ENCODE data around the gene ZNRF1.
"Not testable (repeated sequence)": the region's sequence is repeated elsewhere in the genome, so short reads cannot be mapped to it uniquely, and the experiment has no call there.

ZNRF1 gene

GRCh38 chr16:75002474-75002873, 3.6 kb downstream of the ZNRF1 start:
- DNase-seq (ENCODE audit: low spot score): no peak

DNA sequence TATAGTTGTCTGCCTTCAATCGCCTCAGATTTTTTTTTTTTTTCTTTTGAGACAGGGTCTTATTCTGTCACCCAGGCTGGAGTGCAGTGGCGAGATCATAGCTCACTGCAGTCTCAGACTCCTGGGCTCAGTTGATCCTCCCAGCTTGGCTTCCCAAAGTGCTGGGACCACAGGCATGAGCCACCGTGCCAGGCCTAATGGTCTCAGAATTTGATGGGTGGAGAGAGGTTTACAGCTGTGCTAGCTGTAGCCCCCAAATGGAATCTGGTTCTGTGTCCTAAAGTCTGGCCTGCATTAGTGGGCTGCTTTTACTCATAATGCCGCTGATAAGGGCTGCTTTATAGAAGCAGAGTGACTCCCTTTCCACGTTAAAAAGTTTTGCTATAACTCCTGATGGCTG, 5.1 kb downstream of the ZNRF1 start:
- DNase-seq (ENCODE audit: low spot score): no peak

- DNase-seq (ENCODE audit: low spot score): no peak
Measured at GRCh38 chr16:75004460-75004859, 5.6 kb downstream of the ZNRF1 start.

- no peak for DNase-seq (ENCODE audit: low spot score)
Measured at GRCh38 chr16:75005697-75006096, 6.9 kb downstream of the ZNRF1 start.

GRCh38 chr16:75007443-75007842, 8.6 kb downstream of the ZNRF1 start:
- DNase-seq (ENCODE audit: low spot score): no peak

DNA sequence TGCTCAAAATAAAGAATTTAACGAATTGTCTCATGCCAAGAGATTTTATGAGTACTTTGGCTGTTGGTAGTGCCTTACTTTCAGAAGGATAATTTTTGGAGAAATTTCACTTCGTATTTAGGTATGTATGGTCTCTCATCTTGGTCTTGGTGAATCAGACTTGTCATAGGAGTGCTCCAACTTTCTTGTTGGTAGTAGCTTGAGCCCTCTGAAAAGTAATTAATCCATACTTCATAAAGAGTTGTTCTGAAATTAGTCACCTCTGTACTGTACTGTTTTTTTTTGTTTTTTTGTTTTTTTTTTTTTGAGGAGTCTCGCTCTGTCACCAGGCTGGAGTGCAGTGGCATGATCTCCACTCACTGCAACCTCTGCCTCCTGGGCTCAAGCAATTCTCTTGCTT, 11.6 kb downstream of the ZNRF1 start:
- no peak for DNase-seq (ENCODE audit: low spot score)

DNA sequence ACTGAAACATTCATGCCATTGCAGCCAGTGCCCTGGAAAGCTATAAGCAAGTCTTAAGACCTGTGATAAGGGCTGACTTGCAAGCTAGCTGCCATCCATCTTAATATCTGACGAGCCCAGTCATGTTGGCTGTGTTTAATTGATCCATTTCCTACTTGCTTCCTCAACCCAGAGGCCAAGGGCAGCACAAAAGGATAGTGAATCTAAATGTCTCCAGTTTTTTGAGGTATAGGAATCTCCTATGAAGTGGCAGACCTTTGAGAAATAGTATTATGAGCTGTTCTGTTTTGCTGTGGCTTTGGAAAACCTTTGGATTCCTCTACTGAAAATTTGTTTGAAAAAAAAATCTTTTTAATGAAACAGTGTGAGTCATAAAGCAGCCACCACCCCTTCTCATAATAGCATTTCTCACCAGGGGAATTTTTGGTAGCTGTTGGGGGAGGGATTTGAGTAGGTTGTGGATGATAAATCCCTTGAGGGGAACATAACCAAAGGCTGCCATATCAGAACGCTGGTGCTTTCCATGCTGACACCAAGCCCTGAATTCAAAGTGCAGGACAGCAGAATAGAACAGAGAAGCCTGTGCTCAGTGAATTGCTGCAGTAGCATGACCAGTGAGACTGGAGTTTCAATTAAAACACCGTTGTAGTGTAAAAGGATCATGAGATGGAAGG, 12.9 kb downstream of the ZNRF1 start:
- peak; percentile 20 for DNase-seq (ENCODE audit: low spot score)

GRCh38 chr16:75012380-75013081, 13.7 kb downstream of the ZNRF1 start:
- DNase-seq (ENCODE audit: low spot score): peak; percentile 25

DNA sequence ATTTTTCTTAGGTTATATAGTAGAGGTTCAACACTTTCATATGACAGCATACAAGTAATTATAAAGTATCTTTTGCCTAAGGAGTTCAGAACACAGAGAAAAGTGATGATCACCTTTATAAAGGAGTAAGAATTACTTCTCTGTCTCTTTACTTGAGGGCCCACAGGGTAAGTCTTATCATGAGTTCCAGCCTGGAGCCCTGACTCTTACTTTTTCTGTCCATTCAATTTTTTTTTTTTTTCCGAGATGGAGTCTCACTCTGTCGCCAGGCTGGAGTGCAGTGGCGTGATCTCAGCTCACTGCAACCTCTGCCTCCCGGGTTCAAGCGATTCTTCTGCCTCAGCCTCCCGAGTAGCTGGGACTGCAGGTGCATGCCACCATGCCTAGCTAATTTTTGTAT, 14.3 kb downstream of the ZNRF1 start:
- DNase-seq (ENCODE audit: low spot score): not testable (repeated sequence)

DNA sequence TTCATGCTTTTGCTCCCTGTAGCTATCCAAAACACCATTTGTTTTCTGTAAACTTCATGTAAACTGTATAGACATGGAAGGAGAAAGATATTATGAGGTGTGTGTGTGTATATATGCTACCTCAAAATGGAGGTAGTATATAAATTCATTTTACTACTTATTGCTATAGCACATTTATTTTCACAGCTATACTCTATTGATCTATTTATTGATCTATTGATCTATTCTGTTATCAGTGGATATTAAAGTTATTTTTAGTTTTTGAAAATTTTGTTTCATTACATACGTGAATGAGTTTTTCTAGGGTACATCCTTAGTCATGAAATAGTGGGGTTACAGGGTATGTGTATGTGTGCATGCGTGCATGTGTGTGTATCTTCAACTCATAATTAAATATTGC, 15.5 kb downstream of the ZNRF1 start:
- DNase-seq (ENCODE audit: low spot score): no peak

- not testable (repeated sequence) for DNase-seq (ENCODE audit: low spot score)
Measured at GRCh38 chr16:75016451-75017081, 17.7 kb downstream of the ZNRF1 start.

DNA sequence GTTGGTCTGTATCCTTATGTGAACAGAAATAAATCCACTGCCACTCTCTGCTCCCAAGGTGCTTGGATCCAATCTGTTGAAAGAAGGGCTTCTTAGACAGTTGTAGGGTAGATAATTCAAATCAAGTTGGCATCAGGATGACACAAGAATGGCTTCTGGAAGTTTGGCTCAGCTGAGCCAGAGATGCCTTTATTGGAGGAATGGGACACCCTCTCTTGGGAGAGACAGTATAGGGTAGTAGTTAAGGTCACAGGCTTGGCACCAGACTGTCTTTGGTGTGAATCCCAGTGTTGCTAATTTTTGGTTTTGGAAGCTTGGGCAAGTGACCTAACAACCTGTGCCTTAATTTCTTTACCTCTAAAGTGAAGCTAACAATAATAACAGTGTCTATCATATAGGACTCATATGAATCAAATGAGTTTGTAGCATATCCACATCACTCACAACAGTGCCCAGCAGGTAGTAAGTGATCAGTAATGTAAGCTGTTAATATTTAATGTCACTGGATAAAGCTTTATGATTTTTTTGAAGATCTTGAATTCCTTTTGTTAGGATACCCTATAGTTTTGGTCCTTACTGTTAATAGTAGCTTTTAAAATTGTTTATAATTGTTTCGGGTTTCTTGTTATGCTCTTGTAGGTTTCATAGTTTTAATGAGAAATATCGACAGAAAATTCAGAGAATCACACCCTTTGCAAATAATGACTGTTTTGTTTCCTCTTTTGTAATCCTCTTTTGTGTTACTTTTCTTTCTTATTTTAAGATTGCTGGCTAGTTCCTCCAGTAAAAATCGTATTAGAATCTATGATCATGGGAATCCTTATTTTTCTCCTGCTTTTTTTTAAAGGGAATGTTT, 19.1 kb downstream of the ZNRF1 start:
- DNase-seq (ENCODE audit: low spot score): no peak

DNA sequence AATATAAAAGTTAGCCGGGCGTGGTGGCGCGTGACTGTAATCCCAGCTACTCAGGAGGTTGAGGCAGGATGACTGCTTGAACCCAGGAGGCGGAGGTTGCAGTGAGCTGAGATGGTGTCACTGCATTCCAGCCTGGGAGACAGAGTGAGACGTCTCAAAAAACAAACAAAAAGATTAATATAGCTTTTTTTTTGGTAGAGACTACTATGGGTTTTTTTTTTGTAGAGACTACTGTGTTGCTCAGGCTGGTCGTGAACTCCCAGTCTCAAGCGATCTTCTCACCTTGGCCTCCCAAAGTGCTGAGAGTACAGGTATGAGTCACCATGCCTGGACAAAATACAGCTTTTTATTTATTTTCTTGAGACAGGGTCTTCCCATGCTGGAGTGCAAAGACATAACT, 20.2 kb downstream of the ZNRF1 start:
- no peak for DNase-seq (ENCODE audit: low spot score)

DNA sequence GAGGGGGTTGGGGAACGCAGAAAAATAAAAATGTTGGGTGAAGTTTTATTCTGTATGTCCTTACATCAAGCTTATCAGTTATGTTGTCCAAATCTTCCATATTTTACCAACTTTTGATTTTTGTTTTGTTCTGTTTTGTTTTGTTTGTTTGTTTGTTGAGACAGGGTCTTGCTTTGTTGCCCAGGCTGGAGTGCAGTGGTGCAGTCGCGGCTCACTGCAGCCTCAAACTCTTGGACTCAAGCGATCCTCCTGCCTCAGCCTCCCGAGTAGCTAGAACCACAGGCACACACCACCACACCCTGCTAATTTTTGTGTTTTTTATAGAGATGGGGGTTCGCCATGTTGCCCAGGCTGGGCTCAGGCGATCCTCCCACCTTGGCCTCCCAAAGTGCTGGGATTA, 20.8 kb downstream of the ZNRF1 start:
- DNase-seq (ENCODE audit: low spot score): no peak

DNA sequence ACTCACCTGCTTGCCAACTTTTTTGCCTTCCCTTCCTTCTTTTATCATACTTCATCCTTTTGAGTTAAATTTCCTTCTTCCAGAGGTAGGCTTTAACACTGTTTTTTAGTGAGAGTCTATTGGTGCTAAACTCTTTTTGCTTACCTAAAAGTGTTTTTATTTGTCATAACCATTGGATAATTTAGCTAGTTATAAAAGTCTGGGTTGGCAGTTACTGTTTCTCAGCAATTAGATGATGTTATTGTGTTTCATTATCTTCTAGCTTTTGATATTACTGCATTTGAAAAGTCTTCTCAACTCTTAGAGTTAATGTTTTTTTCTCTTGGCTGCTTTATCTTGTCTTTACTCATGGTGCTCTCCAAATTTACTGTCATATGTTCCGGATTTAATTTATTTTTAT, 22.6 kb downstream of the ZNRF1 start:
- no peak for DNase-seq (ENCODE audit: low spot score)

DNA sequence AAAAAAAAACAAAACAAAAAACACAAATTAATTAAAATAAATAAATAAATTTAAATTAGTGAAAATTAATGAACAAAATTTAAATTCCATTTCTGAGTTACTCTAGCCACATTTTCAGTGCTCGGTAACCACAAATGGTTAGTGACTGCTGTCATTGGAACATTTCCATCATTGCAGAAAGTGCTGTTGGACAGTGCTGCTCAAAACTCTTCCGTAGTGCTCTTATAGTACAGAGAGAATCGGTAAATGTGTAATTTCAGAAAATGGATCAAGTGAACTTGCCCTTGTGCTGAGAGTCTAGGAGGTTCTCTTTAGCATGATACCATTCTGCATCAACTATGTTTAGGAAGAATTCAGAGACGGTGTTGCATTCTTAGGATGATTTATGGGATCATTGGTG, 23.7 kb downstream of the ZNRF1 start:
- no peak for DNase-seq (ENCODE audit: low spot score)

GRCh38 chr16:75023009-75023408, 24.2 kb downstream of the ZNRF1 start:
- no peak for DNase-seq (ENCODE audit: low spot score)

DNA sequence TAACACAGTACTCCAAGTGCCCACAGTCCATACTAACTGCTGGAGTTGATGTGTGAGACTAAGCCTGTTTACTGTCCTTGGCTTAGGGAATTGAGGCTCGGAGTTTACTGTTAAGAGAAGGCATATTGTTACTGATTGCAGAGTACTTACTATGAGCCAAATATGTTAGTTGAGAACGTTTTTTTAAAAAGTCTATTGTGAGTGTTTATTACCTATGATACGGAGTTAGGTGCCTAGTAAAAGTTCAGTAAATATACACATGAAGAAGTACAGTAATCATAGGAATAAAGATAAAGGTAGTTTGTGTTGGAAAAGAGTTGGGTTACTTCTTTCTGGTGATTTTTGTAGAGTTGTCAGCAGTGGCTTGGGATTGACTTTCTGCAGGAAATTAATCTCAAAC, 25.4 kb downstream of the ZNRF1 start:
- DNase-seq (ENCODE audit: low spot score): no peak

GRCh38 chr16:75024594-75024993, 25.8 kb downstream of the ZNRF1 start:
- DNase-seq (ENCODE audit: low spot score): no peak

DNA sequence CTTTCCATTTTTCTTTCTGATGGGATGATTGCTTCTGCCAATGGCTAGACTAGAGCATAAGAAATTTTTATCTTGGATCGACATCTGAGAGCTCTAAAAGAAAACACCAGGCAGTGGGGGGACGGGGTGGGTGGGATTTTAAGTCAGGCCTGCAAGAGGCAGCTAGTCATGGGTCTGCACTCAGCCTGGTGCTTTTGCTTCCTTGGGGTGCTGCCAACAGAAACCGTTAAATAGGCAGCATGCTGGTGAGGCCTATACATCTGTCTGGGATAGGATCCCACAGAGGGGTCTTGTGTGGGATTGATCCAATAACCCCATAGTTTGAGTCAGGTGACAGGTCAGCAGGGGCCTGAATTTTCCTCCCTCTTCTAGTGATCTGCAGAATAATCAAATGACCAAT, 26.9 kb downstream of the ZNRF1 start:
- DNase-seq (ENCODE audit: low spot score): no peak

- not testable (repeated sequence) for DNase-seq (ENCODE audit: low spot score)
Measured at GRCh38 chr16:75026239-75026891, 27.5 kb downstream of the ZNRF1 start.

DNA sequence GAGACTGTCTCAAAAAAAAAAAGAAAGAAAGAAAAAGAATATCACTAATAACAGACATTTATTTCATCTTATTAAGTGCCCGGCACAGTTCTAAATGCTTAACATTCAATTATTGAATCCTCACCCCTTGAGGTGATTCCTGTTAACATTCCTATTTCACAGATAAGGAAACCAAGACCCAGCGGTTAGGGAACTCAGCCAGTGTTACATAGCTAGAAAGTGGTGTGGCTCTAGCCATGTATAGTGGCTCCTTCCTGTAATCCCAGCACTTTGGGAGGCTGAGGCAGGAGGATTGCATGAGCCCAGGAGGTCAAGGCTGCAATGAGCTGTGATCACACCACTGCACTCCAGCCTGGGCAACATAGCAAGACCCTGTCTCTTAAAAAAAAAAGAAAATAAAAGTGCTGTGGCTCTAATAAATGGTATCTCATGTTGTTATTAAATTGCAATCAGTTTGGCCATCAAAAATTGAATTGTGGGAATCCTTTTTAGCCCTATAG, 28.1 kb downstream of the ZNRF1 start:
- DNase-seq (ENCODE audit: low spot score): no peak
